Kidney (tissue), 14 donors: ENCODE measurements around the gene EDNRA. TPM values are rescaled to one million over a fixed set of nuclear protein-coding genes. Genes with fewer than 3 reads are reported as not detected.

ENCODE experiments used
- DNase-seq, 5 donors: peaks; one replicate each; pipeline ENCODE4 v3.0.0-alpha.2; 2013 to 2020
- FAIRE-seq: peaks from 2 replicates; lab custom pipeline; 2012; peaks lifted over from hg19 to GRCh38; lab: Jason Lieb, UNC
- H3K27ac ChIP-seq, 2 donors: one replicate each; pipeline ENCODE4 v1.7.0; 2013; ENCODE audit warnings: low read depth in 2 of 2, low read length in 2 of 2, inconsistent platforms in 1 of 2
- H3K27me3 ChIP-seq: one replicate; pipeline ENCODE4 v1.7.1; 2013; ENCODE audit warnings: low read length, inconsistent platforms; ENCODE audit not compliant: control insufficient read depth, insufficient read depth
- H3K36me3 ChIP-seq, 3 donors: one replicate each; pipeline versions ENCODE4 v1.7.0 to v1.7.1; 2013; ENCODE audit warnings: low read length in 3 of 3, control low read depth in 1 of 3, inconsistent platforms in 1 of 3; ENCODE audit not compliant: insufficient read depth in 3 of 3, control insufficient read depth in 2 of 3
- H3K4me1 ChIP-seq, 3 donors: one replicate each; pipeline versions ENCODE4 v1.7.0 to v1.7.1; 2013; ENCODE audit warnings: low read length in 3 of 3, inconsistent platforms in 1 of 3, low read depth in 1 of 3; ENCODE audit not compliant: control insufficient read depth in 2 of 3, insufficient read depth in 2 of 3
- H3K4me3 ChIP-seq, 3 donors: one replicate each; pipeline versions ENCODE4 v1.7.0 to v1.8.1; 2013; ENCODE audit warnings: low read length in 3 of 3, control low read depth in 1 of 3, inconsistent platforms in 1 of 3
- H3K9ac ChIP-seq, 3 donors: one replicate each; pipeline versions ENCODE4 v1.7.0 to v1.7.1; 2013; ENCODE audit warnings: low read length in 3 of 3, control low read depth in 1 of 3, inconsistent platforms in 1 of 3
- H3K9me3 ChIP-seq, 3 donors: one replicate each; pipeline versions ENCODE4 v1.7.0 to v1.7.1; 2013; ENCODE audit warnings: low read length in 3 of 3, control low read depth in 1 of 3, inconsistent platforms in 1 of 3; ENCODE audit not compliant: control insufficient read depth in 2 of 3, insufficient read depth in 1 of 3
- intact Hi-C: fragments of 100-400 bp; cut with DNase I; formaldehyde crosslinking; loops from one replicate; pipeline ENCODE4 v1.11.1; 2022
- polyA plus RNA-seq: library from polyadenylated mRNA; stranded (reverse); fragments of 350-450 nt; fragmentation: Illumina TruSeq; extraction: RNeasy Lipid Tissue Mini Kit (QIAGEN cat#74804); gene quantifications from one replicate; pipeline ENCODE4 v1.2.3, GENCODE V29; 2014; ENCODE audit warnings: low read depth, low replicate concordance; ENCODE audit not compliant: insufficient read depth
- total RNA-seq: library from RNA; stranded (reverse); fragmentation: NEBNext Ultra II Directional; extraction: Animal tissue kit (Norgen Biotek cat#: 25700); gene quantifications from one replicate; pipeline ENCODE4 v1.2.1, GENCODE V29; 2021
- TF ChIP-seq, protein P1 (sequence below): IDR thresholded peaks from 3 replicates; pipeline ENCODE4 v1.5.1; 2012; ENCODE audit warnings: mild to moderate bottlenecking, moderate library complexity, borderline replicate concordance; ENCODE audit not compliant: insufficient read depth; ENCODE audit errors: extremely low read depth
- donor health status: control.
- donor health status: control.
- donor health status: control.
- donor health status: control.
- donor health status: control.
- donor health status: DM: yes; HTN: yes; CAD: no.
- donor health status: Normal renal cell carcinoma (clear cell type).

EDNRA gene
- total and polyA plus RNA-seq, 2 donors from 2014 or later = 3.2 to 8.1 TPM

DNA sequence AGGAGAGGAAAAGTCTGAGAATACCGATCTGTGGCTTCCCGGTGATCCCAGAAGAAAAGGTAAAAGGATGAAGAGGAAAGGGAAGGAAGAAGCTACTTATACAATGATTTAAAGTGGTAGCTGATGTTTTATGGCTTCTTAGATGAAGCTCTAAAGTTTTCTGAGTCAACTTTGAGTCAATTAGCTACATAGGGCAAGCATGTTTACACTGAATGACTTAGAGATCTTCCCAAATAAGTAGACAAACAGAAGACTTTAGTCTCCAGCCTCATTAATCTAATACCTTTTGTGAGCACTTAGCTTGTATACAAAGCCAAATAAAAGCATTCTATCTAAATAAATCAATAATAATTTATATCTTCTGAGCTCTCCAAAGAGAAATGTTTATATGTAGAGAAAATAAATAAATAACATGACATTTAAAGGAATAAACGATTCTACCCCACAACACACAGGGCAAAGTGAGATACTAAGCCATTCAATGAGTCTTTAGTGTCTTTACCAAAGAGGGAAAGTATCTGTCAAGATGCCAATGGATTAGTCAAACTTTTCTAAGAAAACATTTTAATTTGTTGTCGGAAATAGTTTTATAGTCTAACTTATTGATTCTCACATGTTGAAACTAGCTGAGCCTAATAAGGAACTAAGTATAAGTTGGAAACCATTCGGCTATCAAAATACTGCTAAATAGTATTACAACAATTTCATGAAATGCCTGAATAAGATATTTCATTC lies 90.3 kb downstream of the EDNRA start:
- TF ChIP-seq, protein P1, sequence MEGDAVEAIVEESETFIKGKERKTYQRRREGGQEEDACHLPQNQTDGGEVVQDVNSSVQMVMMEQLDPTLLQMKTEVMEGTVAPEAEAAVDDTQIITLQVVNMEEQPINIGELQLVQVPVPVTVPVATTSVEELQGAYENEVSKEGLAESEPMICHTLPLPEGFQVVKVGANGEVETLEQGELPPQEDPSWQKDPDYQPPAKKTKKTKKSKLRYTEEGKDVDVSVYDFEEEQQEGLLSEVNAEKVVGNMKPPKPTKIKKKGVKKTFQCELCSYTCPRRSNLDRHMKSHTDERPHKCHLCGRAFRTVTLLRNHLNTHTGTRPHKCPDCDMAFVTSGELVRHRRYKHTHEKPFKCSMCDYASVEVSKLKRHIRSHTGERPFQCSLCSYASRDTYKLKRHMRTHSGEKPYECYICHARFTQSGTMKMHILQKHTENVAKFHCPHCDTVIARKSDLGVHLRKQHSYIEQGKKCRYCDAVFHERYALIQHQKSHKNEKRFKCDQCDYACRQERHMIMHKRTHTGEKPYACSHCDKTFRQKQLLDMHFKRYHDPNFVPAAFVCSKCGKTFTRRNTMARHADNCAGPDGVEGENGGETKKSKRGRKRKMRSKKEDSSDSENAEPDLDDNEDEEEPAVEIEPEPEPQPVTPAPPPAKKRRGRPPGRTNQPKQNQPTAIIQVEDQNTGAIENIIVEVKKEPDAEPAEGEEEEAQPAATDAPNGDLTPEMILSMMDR = no peak
- no peak for FAIRE-seq
- Histone ChIP-seq H3K4me1 (no peaks in the 10 kb centered on the region), H3K27ac (no peak overlapping the region), H3K4me3 (no peak overlapping the region), H3K9me3 (no peaks in the 10 kb centered on the region), H3K36me3 (no peaks in the 10 kb centered on the region), H3K9ac (no peak overlapping the region), H3K27me3 (no peaks in the 10 kb centered on the region)
- no peak for DNase-seq
- intact Hi-C loops = no loop called here

- no peaks in the 10 kb centered on the region for H3K27me3 ChIP-seq
- no peaks in the 10 kb centered on the region for H3K4me1 ChIP-seq
- no peak overlapping the region for H3K4me3 ChIP-seq
- H3K27ac ChIP-seq = no peak overlapping the region
- no peaks in the 10 kb centered on the region for H3K36me3 ChIP-seq
- no peak for FAIRE-seq
- H3K9ac ChIP-seq = no peak overlapping the region
- TF ChIP-seq, protein P1 = no peak
- no peak for DNase-seq
- H3K9me3 ChIP-seq = no peaks in the 10 kb centered on the region
- intact Hi-C loops = no loop called here
These were observed 95.2 kb downstream of the EDNRA start for GRCh38 chr4:147576084-147576483.

DNA sequence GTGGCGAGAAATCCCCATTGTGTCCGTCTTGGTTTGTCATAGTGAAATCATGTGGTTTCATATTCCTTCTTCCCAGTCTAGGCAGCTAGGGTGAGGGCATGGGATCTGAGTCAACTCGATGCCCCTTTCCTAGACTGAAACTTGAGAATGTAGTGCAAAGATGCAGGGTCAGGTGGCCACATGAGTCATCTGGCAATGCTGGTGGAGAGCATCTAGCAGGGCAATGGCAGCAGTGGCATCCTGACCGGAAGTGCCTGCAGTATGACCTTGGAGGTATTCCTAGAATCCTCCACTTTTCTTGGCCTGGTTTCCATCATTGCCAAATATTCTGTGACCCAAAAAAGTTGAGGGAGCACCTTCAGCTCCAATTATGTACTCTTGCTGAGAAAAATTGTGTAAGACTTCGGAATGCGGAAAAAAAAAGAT lies 97.2 kb downstream of the EDNRA start:
- no peak overlapping the region for H3K27ac ChIP-seq
- no peaks in the 10 kb centered on the region for H3K36me3 ChIP-seq
- H3K9ac ChIP-seq = no peak overlapping the region
- no peaks in the 10 kb centered on the region for H3K4me1 ChIP-seq
- TF ChIP-seq, protein P1 = no peak
- H3K27me3 ChIP-seq = no peaks in the 10 kb centered on the region
- FAIRE-seq = no peak
- no peaks in the 10 kb centered on the region for H3K9me3 ChIP-seq
- no peak for DNase-seq
- intact Hi-C loops = no loop called here
- H3K4me3 ChIP-seq = no peak overlapping the region
